Peyer's patch (tissue), 4 donors: ENCODE data around the gene SAMD1. TPM values are rescaled to one million over a fixed set of nuclear protein-coding genes. Genes with fewer than 3 reads are reported as not detected.

ENCODE experiments used
- DNase-seq, 3 donors: peaks; one replicate each; pipeline ENCODE4 v3.0.0-alpha.2; 2017 to 2019
- H3K27ac ChIP-seq, 4 donors: fragments of 200-600 bp; sonication (generic); one replicate each; pipeline ENCODE4 v1.5.1; 2016 to 2019
- H3K27me3 ChIP-seq, 2 donors: fragments of 200-600 bp; sonication (generic); one replicate each; pipeline ENCODE4 v1.5.1; 2019
- H3K36me3 ChIP-seq, 3 donors: fragments of 200-600 bp; sonication (generic); one replicate each; pipeline ENCODE4 v1.5.1; 2016 to 2019
- H3K4me1 ChIP-seq, 4 donors: fragments of 200-600 bp; sonication (generic); one replicate each; pipeline ENCODE4 v1.5.1; 2016 to 2019
- H3K4me3 ChIP-seq, 4 donors: fragments of 200-600 bp; sonication (generic); 1 replicate in 3 of 4; 2 replicates in 1 of 4; pipeline ENCODE4 v1.5.1; 2016 to 2019; ENCODE audit warnings: mild to moderate bottlenecking in 1 of 4
- H3K9me3 ChIP-seq, 4 donors: fragments of 200-600 bp; sonication (generic); one replicate each; pipeline ENCODE4 v1.5.1; 2016 to 2019; ENCODE audit warnings: mild to moderate bottlenecking in 1 of 4
- CTCF ChIP-seq, 6 experiments: fragments of 450-650 bp in 4 of 6; fragments of 200-600 bp in 2 of 6; sonication (generic) in 1 of 6; IDR thresholded peaks; one replicate each; pipeline ENCODE4 v1.5.1; 2017 to 2019; ENCODE audit warnings: antibody characterized with exemption in 6 of 6, mild to moderate bottlenecking in 3 of 6, moderate library complexity in 1 of 6
- POLR2A ChIP-seq, 2 donors: fragments of 450-650 bp; IDR thresholded peaks; one replicate each; pipeline ENCODE4 v1.5.1; 2017; ENCODE audit warnings: antibody characterized with exemption in 2 of 2, mild to moderate bottlenecking in 2 of 2, moderate library complexity in 2 of 2
- total RNA-seq, 4 donors: library from RNA; depleted of rRNA; stranded (reverse); fragments of >200 nt; gene quantifications; one replicate each; pipeline ENCODE4 v1.1.0, GENCODE V29; 2016

The SAMD1 gene
- total RNA-seq, 4 donors from 2014 or later, result 28.9 to 64.4 (median 33.9) TPM

- peaks cover 0 to 21% (median 5%) of the 10 kb centered on the region in 4 donors for H3K4me1 ChIP-seq
- no peak overlapping the region for H3K4me3 ChIP-seq
- no peaks in the 10 kb centered on the region for H3K36me3 ChIP-seq
- H3K27ac ChIP-seq, result no peak overlapping the region
- no peaks in the 10 kb centered on the region for H3K27me3 ChIP-seq
- no peaks in the 10 kb centered on the region for H3K9me3 ChIP-seq
- no peak for DNase-seq
- TF ChIP-seq CTCF (IDR thresholded peaks at IDR 0.05) (no peak), POLR2A (IDR thresholded peaks at IDR 0.05) (no peak)
Measured at GRCh38 chr19:14058182-14059092, 32.1 kb downstream of the SAMD1 start.

- Histone ChIP-seq H3K4me1 (peaks cover 0 to 18% (median 5%) of the 10 kb centered on the region in 4 donors), H3K9me3 (no peaks in the 10 kb centered on the region), H3K4me3 (peak overlapping the region in 2 of 4 donors; percentile 41 to 43), H3K27ac (no peak overlapping the region), H3K36me3 (no peaks in the 10 kb centered on the region), H3K27me3 (no peaks in the 10 kb centered on the region)
- DNase-seq, result no peak
- TF ChIP-seq POLR2A (IDR thresholded peaks at IDR 0.05) (no peak), CTCF (IDR thresholded peaks at IDR 0.05) (no peak)
Measured at GRCh38 chr19:14056741-14057356, 33.7 kb downstream of the SAMD1 start.

- peaks cover 0 to 14% (median 5%) of the 10 kb centered on the region in 4 donors for H3K4me1 ChIP-seq
- H3K9me3 ChIP-seq, result no peaks in the 10 kb centered on the region
- no peak overlapping the region for H3K4me3 ChIP-seq
- no peaks in the 10 kb centered on the region for H3K27me3 ChIP-seq
- no peak for TF ChIP-seq POLR2A (IDR thresholded peaks at IDR 0.05)
- TF ChIP-seq CTCF (IDR thresholded peaks at IDR 0.05), result no peak
- H3K36me3 ChIP-seq, result no peaks in the 10 kb centered on the region
- H3K27ac ChIP-seq, result no peak overlapping the region
- DNase-seq, result no peak
Measured at GRCh38 chr19:14056069-14056666, 34.4 kb downstream of the SAMD1 start.

- Histone ChIP-seq H3K4me1 (peaks cover 0 to 14% (median 5%) of the 10 kb centered on the region in 4 donors), H3K27ac (no peak overlapping the region), H3K9me3 (no peaks in the 10 kb centered on the region), H3K4me3 (no peak overlapping the region), H3K36me3 (no peaks in the 10 kb centered on the region), H3K27me3 (no peaks in the 10 kb centered on the region)
- no peak for DNase-seq
- no peak for TF ChIP-seq CTCF (IDR thresholded peaks at IDR 0.05)
- TF ChIP-seq POLR2A (IDR thresholded peaks at IDR 0.05), result no peak
Measured at GRCh38 chr19:14055396-14055795, 35.2 kb downstream of the SAMD1 start.

- Histone ChIP-seq H3K27ac (no peak overlapping the region), H3K4me1 (peaks cover 0 to 14% (median 5%) of the 10 kb centered on the region in 4 donors), H3K36me3 (no peaks in the 10 kb centered on the region), H3K27me3 (no peaks in the 10 kb centered on the region), H3K4me3 (no peak overlapping the region), H3K9me3 (no peaks in the 10 kb centered on the region)
- no peak for TF ChIP-seq POLR2A (IDR thresholded peaks at IDR 0.05)
- TF ChIP-seq CTCF (IDR thresholded peaks at IDR 0.05), result no peak
- no peak for DNase-seq
Measured at GRCh38 chr19:14054721-14055120, 35.8 kb downstream of the SAMD1 start.
